Esophagus squamous epithelium (tissue), 4 donors: ENCODE results near the gene SNX32.

Source experiments
- CTCF ChIP-seq, 6 experiments: fragments of 450-650 bp in 4 of 6; fragments of 200-600 bp in 2 of 6; sonication (generic) in 2 of 6; IDR thresholded peaks; one replicate each; pipeline ENCODE4 v1.5.1; 2016 to 2019; ENCODE audit warnings: antibody characterized with exemption in 6 of 6, mild to moderate bottlenecking in 4 of 6, moderate library complexity in 4 of 6
- POLR2A ChIP-seq, 4 donors: fragments of 450-650 bp; IDR thresholded peaks; one replicate each; pipeline ENCODE4 v1.6.1; 2017; ENCODE audit warnings: antibody characterized with exemption in 4 of 4, mild to moderate bottlenecking in 4 of 4, moderate library complexity in 3 of 4

GRCh38 chr11:65880027-65880426 lies 46.3 kb downstream of the SNX32 start:
- TF ChIP-seq CTCF (IDR thresholded peaks at IDR 0.05) = no peak
- TF ChIP-seq POLR2A (IDR thresholded peaks at IDR 0.05) = no peak
